Erythroblast (primary cell): Measurements from ENCODE around the gene KCNMB1.

Experiments
- GATA1 ChIP-seq: IDR thresholded peaks from 2 replicates; pipeline ENCODE4 v1.6.1; 2011; ENCODE audit warnings: low read depth, mild to moderate bottlenecking, control low read depth, low read length, moderate library complexity
- POLR2A ChIP-seq: IDR thresholded peaks from 2 replicates; pipeline ENCODE4 v1.6.1; 2011; ENCODE audit warnings: mild to moderate bottlenecking, low read length

DNA sequence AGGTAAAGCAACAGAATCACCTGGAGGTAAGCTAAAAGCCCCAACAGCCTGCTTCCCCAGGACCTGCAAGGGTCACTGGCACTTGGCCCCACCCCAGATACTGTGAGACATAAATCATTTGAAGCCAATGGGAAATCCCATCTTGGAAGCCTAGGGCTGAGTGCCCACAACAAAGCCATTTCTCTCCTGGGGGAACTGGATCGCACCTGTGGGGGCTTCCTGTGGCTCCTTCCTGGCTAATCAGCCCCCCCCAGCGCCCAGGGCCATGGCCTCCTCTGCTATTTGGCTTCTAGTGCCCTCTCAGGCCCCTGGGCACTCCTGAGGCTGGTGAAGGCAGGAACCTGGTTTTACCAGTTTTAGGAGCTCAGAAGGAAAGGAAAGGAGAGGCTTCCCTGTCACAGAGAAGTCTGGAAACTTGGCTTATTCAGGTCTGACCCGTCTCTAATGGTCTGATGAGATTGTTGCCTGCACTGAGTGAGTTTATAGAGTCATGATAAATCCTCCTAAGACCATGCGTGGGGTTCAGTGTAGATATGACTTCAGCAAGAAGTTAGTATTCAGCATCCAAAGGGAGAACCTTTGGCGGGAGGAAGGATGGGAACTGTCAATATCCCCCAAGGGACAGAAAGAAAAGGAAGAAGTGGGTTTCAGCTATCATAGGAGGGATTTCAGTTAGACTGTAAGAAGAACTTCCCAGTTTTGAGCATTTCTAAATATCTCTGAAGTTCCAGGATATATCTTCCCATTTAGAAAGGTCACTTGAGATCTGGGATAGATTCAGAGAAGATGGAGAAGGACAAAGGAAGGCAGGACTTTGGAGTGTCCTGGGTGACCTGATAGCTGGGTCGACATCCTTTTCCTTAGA is 1.2 kb downstream of the KCNMB1 start:
- TF ChIP-seq GATA1 (no peak), POLR2A (no peak)
